OCI-LY3 (cell line): ENCODE measurements around the gene ZNF394.

ENCODE experiments used
- H2AFZ ChIP-seq: fragments of 200-600, 300-600 bp; shearing (Covaris generic); 2 replicates; pipeline ENCODE4 v1.6.0; 2014; ENCODE audit warnings: antibody characterized with exemption, low read depth, low read length
- H3K27ac ChIP-seq: fragments of 200-600, 300-600 bp; sonication (generic); 2 replicates; pipeline ENCODE4 v1.5.1; 2014; ENCODE audit warnings: mild to moderate bottlenecking, low read length, moderate library complexity, mixed read lengths
- H3K27me3 ChIP-seq: fragments of 200-600, 300-600 bp; sonication (generic); 2 replicates; pipeline ENCODE4 v1.6.1; 2014; ENCODE audit warnings: low read depth, low read length, mixed read lengths
- H3K36me3 ChIP-seq: fragments of 200-600, 300-600 bp; sonication (generic); replicated peaks from 2 replicates; pipeline ENCODE3; 2014; ENCODE audit warnings: low read depth, low read length, mixed read lengths
- H3K4me1 ChIP-seq: fragments of 300-600, 200-600 bp; sonication (generic); 2 replicates; pipeline ENCODE4 v1.6.1; 2014; ENCODE audit warnings: low read length, mixed read lengths
- H3K4me2 ChIP-seq: fragments of 200-600, 300-600 bp; sonication (generic); 2 replicates; pipeline ENCODE4 v1.6.1; 2014; ENCODE audit warnings: low read length, mixed read lengths
- H3K4me3 ChIP-seq: fragments of 300-600, 200-600 bp; sonication (generic); 2 replicates; pipeline ENCODE4 v1.5.1; 2014; ENCODE audit warnings: antibody characterized with exemption, mild to moderate bottlenecking, low read length, moderate library complexity
- H3K79me2 ChIP-seq: fragments of 300-600, 200-600 bp; shearing (Covaris generic); 2 replicates; pipeline ENCODE4 v1.6.1; 2014; ENCODE audit warnings: mild to moderate bottlenecking, low read length, mixed read lengths
- H3K9ac ChIP-seq: fragments of 300-600, 200-600 bp; shearing (Covaris generic); 2 replicates; pipeline ENCODE4 v1.6.0; 2014; ENCODE audit warnings: mild to moderate bottlenecking, low read length, moderate library complexity
- H3K9me3 ChIP-seq: fragments of 200-600, 300-600 bp; shearing (Covaris generic); 2 replicates; pipeline ENCODE4 v1.6.1; 2014; ENCODE audit warnings: low read length, mixed read lengths; ENCODE audit not compliant: insufficient read depth
- H4K20me1 ChIP-seq: fragments of 200-600, 300-600 bp; sonication (generic); 2 replicates; pipeline ENCODE4 v1.6.1; 2016; ENCODE audit warnings: low read length, mixed read lengths; ENCODE audit not compliant: insufficient read depth
- CTCF ChIP-seq: fragments of 200-600, 300-600 bp; sonication (generic); IDR thresholded peaks from 2 replicates; pipeline ENCODE4 v1.5.1; 2014; ENCODE audit warnings: antibody characterized with exemption, low read length, low read depth
- EZH2phosphoT487 ChIP-seq: fragments of 200-600 bp; shearing (Covaris generic); IDR thresholded peaks from 2 replicates; pipeline ENCODE4 v1.6.1; 2018; ENCODE audit warnings: antibody characterized with exemption, mixed run types, low read depth

Gene ZNF394

GRCh38 chr7:99446096-99446495 is 54.0 kb downstream of the ZNF394 start:
- TF ChIP-seq EZH2phosphoT487 (no peak), CTCF (no peak)
- peaks cover 56% of the 10 kb centered on the region for H3K36me3 ChIP-seq
- H3K9me3 ChIP-seq: no peaks in the 10 kb centered on the region
- no peak overlapping the region for H3K4me3 ChIP-seq
- no peak overlapping the region for H3K4me2 ChIP-seq
- H3K4me1 ChIP-seq: no peaks in the 10 kb centered on the region
- no peaks in the 10 kb centered on the region for H3K27me3 ChIP-seq
- H4K20me1 ChIP-seq: no peaks in the 10 kb centered on the region
- H3K27ac ChIP-seq: no peak overlapping the region
- no peak overlapping the region for H2AFZ ChIP-seq
- H3K79me2 ChIP-seq: peaks cover 5% of the 10 kb centered on the region; the same call in 1 of the 2 replicates
- no peak overlapping the region for H3K9ac ChIP-seq
